Activated T-helper 1 cell treated with anti-CD3 and anti-CD28 coated beads, Interleukin-2, amount 50 U/mL, for 16 hours (primary cell): ENCODE data around the gene MCAM.
A peak's percentile ranks its signal among the peaks of the same experiment; 100 is the strongest.

Source experiments
- DNase-seq, 2 donors: peaks; one replicate each; pipeline ENCODE4 v3.0.0-alpha.2; 2020; ENCODE audit warnings: low read depth in 1 of 2, low spot score in 1 of 2

MCAM gene

GRCh38 chr11:119345685-119346084, 28.8 kb upstream of the MCAM start:
- DNase-seq, result no peak

DNA sequence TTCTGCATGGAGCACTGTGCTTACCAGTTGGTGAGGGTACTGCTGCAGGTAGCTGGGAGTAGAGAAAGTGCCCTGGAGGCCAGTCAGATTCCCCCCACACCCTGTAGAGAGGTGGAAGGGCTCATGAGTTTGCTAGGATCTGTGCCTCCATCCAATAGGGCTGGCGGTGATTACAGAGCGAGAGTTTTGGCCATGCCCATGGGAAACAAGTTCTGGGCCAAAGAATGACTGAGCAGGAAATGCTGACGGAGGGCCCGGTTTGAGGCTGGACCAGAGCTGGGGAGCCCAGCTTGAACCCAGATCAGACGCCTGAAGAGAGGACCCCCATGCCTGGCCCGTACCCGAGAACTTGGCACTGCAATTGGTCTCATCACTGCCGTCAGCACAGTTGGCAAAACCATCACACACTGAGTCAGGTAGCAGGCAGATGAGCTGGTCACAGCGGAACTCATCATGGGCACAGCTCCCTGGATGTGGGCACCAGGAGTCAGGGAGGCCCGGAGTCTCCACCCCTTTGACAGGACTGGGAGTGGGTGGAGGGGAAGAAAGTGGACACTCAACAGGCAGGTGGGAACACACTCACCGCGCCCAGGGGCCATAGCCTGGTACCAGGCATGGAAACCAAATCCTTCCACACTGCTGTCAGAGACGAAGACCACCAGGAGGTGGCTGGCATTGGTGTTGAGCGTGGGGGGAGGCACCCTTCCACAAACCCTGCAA, 27.5 kb upstream of the MCAM start:
- DNase-seq, result no peak

- DNase-seq, result no peak
Observed at GRCh38 chr11:119343726-119344125, 26.8 kb upstream of the MCAM start.

GRCh38 chr11:119342362-119343130, 25.6 kb upstream of the MCAM start:
- DNase-seq, result no peak

- DNase-seq, result no peak
Observed at GRCh38 chr11:119342023-119342300, 25.0 kb upstream of the MCAM start.

GRCh38 chr11:119341222-119342022, 24.5 kb upstream of the MCAM start:
- no peak for DNase-seq

DNA sequence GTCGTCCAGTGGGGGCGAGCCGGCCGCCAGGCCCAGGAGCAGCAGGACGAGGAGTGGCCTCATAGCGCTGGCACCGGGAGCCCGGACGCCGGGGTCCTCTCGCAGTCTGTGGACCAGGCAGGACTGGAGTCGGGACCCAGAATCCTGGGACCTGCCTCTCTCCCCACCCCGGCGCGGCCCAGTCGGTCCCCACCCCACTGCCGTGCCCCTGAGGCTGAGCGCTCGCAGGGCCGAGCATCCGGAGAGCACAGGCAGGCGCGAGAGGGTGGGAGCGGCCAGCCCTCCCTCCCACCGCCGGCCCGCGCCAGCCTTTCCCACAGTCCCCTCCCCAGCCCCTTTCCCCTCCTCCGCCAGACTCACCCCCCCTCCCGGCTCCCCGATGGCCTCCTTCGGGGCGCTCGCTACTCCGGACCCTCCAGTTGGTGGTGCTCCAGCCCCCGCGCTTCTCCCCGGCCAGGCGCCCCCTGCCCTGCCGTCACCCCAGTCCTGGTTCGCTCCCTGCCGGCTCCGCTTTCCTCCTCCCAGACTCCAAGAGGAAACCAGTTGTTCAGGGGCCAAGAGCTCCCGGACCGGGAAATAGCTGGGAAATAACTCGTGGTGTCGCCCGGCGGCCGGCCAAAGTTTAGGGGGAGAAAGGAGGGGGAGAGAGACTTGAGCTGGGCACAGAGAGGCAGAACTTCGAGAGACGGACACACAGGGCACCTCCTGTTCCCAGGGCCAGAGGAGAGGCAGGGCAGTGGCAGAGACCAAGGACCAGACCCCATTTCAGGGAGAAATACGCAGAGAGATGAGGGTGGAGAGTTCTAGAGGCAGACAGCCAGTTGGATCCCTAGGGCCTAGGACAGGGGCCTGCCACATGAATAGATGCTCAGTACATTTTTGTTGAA, 23.6 kb upstream of the MCAM start, which contains the start of gene C1QTNF5:
Gene C1QTNF5, minus strand, starts transcription at position 549 of the 887 bp plus-strand sequence. Its CDS starts 486 bp downstream, at position 63.
- DNase-seq, result no peak

DNA sequence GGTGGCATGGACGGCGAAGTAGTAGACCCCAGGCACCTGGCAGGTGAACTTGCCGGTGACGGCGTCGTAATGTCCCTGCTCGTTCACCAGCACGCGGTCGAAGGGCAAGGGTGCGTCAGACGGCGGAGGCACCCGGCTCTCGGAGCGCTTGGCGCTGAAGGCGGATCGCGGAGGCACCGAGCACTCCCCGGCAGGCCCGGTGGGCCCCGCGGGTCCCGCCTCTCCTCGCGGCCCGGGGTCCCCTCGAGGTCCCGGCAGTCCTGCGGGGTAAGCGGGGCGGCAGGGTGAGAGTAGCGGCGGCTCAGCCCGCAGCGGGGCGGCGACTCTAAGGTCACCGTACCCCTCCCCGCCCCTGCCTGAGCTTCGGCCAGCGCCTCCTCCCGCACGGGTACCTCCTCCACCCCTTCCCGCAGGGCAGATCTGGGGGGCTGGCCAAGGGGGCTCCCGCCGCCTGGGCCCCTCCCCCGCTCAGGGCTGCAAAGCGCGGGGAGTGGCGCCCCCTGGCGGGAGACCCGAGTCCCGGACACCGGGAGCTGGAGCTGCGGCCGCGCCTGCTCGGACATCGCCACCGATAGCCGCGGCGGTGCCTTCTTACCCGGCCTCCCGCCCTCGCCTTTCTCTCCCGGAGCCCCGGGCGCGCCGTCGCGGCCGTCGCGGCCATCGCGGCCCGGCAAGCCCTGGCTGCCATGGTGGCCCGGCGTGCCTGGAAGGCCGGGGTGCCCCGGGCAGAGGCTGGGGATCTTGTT, 22.8 kb upstream of the MCAM start:
- DNase-seq, result no peak

- DNase-seq, result no peak
Observed at GRCh38 chr11:119338965-119339588, 22.1 kb upstream of the MCAM start.

DNA sequence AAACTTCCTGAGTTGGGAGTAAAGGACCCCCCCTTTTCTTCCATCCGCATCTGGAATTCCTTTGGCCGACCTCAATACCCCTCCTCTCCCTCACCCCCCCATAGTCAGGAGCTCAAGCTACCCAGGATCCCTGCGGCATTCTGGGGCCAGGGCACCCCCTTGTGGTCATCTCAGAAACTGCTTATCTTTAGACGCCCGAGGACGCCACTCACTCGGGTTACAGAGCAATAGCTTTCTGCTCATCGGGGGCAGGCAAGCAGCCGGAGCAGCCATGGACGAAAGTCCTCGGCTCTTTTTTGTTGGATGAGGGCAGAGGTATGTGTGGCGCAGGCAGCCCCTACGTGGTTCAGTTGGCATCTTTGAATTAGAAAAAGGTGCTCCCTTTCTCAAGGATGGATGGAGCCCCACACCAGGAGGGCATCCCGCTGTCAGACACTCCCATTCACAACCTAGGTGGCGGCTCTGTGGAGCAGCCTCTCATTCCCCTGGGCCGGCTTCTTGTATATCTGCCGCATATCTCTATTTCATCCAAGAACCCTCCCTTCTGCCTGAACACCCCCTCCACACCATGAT, 21.5 kb upstream of the MCAM start:
- DNase-seq, result peak; percentile 33 to 46

- DNase-seq, result no peak
Observed at GRCh38 chr11:119337581-119338317, 20.8 kb upstream of the MCAM start.

GRCh38 chr11:119336744-119337469, 20.0 kb upstream of the MCAM start:
- no peak for DNase-seq

DNA sequence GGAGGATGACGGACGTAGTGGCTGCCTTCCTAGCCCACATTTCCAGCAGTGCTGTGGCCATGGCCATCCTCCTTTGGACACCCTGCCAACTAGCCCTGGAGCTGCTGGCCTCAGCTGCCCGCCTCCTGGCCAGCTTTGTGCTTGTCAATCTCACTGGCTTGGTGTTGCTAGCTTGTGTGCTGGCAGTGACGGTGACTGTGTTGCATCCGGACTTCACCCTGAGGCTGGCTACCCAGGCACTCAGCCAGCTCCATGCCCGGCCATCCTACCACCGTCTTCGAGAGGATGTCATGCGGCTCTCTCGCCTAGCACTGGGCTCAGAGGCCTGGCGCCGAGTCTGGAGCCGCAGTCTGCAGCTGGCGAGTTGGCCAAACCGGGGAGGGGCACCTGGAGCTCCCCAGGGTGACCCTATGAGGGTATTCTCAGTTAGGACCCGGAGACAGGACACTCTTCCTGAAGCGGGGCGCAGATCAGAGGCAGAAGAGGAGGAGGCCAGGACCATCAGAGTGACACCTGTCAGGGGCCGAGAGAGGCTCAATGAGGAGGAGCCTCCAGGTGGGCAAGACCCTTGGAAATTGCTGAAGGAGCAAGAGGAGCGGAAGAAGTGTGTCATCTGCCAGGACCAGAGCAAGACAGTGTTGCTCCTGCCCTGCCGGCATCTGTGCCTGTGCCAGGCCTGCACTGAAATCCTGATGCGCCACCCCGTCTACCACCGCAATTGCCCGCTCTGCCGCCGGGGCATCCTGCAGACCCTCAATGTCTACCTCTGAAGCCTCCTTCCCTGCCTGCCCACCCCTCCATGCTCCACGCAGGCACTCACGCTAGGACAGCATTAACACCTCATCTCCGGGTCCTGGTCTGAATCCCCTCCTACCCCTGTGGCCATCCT, 19.0 kb upstream of the MCAM start:
- DNase-seq, result no peak

GRCh38 chr11:119335091-119335654, 18.2 kb upstream of the MCAM start:
- DNase-seq, result no peak

GRCh38 chr11:119334174-119334930, 17.4 kb upstream of the MCAM start, which contains the start of gene RNF26:
TSS of gene RNF26 (plus strand) at chr11:119334527. CDS start at chr11:119335123, 596 bp downstream.
- DNase-seq, result peak; percentile 84 to 87
